GM18520 (cell line): ENCODE results near the gene KRTAP4-12.
"Not testable (repeated sequence)": the region's sequence is repeated elsewhere in the genome, so short reads cannot be mapped to it uniquely, and the experiment has no call there.

Source experiments
- ATAC-seq: cut with Tn5 transposase; IDR thresholded peaks from one replicate; pipeline ENCODE4 v1.9.1; 2021; ENCODE audit not compliant: unreplicated experiment

The KRTAP4-12 gene

DNA sequence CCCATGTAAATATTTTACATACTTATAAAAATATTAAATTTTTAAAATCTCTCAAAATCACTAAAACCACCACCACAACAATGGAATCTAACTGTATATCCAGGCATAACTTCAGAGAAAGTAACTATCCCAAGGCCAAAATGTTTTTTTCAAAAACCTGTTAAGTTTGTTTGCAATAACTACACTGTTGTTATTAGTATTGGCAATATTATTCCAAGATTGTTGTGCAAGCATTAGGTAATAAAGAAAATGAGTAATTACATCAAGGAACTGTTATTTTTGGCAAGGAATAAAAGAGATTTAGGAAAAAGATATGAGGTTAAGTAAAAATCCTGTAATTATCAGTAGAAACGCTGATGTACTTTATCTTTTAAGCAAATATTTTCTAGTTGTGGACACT, 3.4 kb upstream of the KRTAP4-12 start:
- ATAC-seq: no peak

DNA sequence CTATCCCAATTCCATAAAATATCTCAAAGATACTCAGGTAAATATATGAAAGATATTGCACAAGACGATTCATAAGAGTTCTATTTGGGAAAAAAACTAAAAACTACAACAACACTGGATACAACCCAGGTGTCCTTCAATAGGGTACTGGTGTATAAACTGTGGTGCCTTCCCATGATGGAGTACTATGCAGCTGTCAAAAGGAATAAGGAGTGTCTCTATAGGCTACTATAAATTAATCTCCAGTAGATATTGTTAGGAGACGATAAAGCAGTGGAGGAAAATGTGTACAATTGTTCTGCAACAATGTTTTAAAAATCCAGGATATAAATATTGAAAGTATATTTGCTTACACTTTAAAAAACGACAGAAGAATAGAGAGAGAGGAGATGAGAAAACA, 2.4 kb upstream of the KRTAP4-12 start:
- ATAC-seq: no peak

DNA sequence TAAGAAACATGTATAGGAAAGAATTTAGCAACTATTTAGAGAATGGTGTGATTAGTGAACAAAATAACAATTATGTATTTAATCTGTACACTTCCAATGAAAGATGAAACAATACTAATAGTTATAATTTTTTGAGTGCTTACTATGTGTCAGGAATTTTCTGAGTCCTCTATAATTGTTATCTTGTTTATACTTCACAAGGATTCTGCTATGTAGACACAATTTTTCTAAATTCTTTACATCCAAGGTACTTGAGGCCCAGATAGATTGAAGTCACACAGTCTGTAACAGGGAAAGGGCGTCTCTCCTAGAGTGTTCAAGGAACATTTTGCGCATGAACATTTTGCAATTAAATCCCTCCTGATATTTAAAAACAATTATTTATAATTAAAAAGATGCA, 1.1 kb upstream of the KRTAP4-12 start:
- ATAC-seq: no peak

DNA sequence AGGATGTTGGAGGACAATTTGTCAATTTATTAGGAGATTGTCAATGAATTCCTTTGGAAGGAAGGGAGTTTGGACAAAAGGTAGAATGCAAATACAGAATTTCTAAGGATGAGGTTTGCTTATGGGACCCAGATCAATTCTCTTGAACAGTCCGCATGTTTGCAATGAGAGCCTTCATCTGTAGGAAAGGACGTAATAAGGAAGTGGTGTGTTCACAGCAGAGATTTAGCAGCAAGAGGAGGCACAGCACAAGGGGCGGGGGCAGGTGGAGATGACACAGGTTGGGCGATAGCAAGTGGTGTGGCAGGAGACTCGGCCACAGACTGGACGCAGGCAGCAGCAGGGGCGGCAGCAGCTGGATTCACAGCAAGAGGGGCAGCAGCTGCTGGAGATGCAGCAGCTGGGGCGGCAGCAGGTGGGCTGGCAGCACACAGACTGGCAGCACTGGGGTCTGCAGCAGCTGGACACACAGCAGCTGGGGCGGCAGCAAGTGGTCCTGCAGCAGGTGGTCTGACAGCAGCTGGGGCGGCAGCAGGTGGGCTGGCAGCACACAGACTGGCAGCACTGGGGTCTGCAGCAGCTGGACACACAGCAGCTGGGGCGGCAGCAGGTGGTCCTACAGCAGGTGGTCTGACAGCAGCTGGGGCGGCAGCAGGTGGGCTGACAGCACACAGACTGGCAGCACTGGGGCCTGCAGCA, 541 bp downstream of the KRTAP4-12 start:
- ATAC-seq: not testable (repeated sequence)

DNA sequence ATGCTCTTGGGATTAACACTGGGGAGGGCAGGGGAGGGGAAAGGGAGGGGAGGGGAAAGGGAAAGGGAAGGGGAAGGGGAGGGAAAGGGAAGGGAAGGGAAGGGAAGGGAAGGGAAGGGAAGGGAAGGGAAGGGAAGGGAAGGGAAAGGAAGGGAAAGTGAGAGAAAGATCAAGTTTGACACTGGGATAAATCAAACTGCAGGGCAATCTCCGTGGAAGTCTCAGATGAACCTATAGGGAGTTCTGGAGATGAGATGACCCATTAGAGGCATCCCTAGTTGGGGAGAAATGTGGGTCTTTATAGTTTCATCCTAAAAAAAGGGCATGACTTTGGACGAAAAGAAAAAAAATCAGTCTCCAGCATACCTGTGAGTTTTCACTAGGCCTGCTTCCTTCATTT, 2.2 kb downstream of the KRTAP4-12 start:
- ATAC-seq: no peak

DNA sequence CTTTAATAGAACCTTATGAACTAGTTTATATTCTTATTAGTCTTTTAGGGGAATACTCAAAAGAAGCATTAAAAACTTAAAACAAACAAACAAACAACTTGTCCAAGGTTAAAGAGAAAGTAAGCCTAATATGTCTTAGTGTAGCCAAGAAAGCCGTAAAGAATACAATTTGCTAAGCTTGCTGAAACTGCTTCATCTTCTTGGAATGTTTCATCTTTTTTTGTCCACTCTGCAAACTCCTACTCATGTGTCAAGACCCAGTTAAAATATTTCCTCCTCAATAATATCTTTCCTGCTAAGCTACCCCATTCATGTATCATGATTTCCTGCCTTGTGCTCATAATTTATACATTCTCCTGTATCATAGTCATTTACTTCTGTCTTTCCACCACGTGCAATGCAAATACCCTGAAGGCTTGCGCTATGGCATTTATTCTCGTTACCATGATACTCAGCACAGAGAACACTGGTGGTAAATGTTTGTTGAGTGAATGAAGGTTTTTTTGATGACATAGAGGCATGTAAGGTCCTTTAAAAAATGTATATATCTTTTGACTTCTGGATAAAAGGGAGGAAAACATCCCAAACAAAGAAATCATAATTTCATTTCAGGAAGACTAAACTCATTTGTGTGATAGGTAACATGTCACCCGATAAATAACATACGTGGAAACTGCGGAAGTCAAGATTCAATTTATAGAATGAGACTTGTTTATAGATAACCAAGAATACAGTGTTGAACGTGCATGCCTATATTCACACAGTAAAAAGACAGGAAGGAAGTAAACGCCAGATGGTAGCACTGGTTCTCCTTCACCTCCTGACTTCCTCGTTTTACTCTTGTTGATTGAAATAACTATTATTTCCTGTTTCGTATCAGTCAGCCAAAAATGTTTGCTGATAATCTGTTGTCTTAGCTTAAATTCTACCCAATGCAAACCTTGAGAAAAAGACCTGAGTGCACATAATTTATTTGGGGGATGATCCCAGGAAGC, 4.0 kb downstream of the KRTAP4-12 start:
- not testable (repeated sequence) for ATAC-seq

DNA sequence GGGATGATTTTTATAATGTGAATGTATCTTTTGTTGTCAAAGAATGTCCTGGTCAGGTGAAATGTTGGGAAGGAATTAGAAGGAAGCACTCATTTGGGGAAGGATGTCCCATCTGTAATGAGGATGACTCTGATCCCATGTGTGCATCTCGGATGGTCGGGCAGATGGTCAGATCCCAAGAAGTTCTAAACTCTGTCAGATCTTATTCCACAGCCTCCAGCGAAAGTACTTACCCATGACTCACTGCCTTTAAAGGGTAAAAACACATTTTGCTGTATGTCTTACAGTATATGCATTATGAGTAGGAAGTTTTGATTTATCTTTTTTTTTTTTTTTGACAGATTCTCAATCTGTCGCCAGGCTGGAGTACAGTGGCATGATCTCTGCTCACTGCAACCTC, 5.3 kb downstream of the KRTAP4-12 start:
- ATAC-seq: no peak

DNA sequence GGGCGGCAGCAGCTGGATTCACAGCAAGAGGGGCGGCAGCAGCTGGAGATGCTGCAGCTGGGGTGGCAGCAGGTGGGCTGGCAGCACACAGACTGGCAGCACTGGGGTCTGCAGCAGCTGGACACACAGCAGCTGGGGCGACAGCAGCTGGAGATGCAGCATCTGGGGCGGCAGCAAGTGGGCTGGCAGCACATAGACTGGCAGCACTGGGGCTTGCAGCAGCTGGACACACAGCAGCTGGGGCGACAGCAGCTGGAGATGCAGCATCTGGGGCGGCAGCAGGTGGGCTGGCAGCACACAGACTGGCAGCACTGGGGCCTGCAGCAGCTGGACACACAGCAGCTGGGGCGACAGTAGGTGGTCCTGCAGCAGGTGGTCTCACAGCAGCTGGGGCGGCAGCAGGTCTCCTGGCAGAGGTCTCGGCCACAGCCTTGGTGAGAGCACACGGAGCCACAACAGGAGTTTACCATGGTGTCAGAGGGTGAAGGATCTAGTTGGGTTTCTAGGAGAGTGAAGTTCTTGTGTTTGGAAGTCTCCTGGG, 6.1 kb downstream of the KRTAP4-12 start, which contains the start of gene KRTAP4-11:
TSS of gene KRTAP4-11 (minus strand) at position 528 of the 541 bp plus-strand sequence. CDS start at position 470, 58 bp downstream.
- not testable (repeated sequence) for ATAC-seq

DNA sequence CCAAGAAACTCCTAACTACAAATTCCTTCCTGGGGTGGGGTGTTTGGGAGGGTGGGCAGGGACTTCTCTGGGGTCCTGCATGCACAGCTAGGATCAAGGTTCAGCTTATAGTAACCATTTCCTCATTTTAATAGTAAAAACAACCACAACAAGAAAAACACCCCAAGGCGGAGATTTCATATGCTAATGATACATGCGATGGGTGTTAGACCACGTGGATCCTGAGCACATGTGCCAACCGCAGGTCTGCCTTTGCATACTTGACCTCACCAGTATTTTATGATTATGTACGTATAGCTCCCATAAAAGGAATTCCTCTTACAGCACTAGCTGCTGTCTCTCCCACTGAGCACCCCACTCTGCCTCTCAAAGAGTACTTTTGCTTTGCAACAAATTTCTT, 7.7 kb downstream of the KRTAP4-12 start:
- no peak for ATAC-seq

DNA sequence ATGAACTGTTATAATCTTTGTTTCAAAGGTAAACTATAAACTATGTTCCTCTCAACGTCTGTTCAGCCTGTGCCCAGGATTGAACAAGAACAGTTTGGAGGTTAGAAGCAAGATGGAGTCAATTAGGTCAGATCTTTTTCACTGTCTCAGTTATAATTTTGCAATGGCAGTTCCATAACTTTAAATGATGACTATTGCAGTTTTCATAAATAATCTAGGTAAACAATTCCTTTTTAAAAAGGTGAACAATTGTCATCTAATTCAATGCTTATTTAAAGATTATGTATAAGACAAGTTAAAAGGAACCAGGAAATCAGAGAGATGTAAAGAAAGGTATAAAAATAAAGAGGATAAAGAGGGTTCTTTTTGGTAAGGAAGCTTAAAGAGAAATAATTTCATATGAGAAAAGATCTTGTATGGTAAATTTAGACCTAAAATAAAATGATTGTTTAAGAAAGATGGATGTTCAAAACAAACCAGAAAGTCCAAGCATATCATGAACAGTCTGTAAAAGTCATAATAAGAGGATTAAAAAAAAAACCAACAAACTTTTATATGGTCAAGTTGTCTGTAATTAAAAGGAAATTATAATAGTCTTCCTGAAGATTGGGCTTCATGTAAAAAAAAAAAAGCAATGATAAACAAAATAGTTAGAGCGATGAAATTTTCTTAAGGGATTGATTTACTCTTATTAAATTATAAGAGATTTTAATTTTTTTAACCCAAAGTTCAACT, 12.7 kb downstream of the KRTAP4-12 start:
- ATAC-seq: no peak

DNA sequence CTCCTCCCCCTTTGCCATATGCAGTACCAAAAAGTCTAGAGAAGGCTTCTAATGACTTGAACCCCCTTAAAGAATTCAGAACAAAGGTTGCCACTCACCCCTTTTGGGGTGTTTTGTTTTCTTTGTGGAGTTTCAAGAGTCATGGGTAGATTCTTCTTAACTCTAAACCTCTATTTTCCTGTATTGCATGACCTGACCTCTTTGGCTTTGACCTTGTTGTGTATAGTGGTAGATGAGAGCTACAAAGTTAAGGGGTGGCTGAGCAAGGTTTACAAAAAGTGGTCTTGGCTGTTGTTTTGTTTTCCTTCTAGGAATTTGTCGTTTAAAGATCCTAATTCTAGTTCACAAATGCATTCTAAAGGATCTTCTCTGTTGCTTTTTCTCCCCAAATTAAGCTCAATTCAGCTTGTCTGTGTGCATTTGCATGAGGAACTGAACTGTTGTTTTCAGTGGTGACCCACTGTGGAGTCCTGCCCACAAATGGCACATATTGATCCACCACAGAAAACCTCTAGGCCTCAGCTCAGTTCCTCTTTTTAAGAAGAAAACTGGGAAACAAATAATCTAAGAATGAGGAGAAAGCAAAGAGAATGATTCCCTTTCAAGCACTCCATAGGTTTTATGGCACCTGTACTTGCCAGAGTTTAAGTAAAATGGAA, 15.1 kb downstream of the KRTAP4-12 start:
- ATAC-seq: not testable (repeated sequence)

DNA sequence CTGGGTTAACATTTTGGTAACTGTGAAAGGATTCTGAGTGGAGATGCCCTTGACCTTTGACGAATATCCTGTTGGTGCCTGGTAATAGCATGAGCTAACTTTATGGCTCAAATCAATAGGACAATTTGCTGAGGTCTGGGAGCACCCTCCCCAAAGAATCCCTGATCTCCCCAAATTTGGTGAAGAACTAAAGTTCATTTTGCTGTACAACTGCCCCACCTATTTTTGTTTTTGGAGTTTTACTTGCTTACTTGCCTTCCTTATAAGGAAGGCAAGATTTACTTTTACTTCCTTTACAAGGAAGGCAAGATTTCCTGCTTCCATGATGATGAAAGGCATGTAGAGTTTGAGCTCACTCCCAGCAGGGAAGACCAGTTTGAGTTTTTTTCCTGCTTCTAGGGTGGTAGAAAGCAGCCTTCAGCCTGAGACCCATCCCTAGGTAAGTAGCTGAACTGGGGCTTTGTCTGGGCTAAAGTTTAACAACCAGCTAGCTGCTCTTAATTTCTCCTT, 16.0 kb downstream of the KRTAP4-12 start:
- no peak for ATAC-seq

DNA sequence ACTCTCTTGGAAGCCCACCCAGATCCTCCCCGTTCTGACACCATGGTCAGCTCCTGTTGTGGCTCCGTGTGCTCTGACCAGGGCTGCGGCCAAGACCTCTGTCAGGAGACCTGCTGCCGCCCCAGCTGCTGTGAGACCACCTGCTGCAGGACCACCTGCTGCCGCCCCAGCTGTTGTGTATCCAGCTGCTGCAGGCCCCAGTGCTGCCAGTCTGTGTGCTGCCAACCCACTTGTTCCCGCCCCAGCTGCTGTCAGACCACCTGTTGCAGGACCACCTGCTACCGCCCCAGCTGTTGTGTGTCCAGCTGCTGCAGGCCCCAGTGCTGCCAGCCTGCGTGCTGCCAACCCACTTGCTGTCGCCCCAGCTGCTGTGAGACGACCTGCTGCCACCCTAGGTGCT, 18.6 kb downstream of the KRTAP4-12 start, which contains the start of gene KRTAP4-9:
TSS of gene KRTAP4-9 (plus strand) at position 43 of the 400 bp plus-strand sequence. CDS start at position 43, 0 bp downstream.
- not testable (repeated sequence) for ATAC-seq

DNA sequence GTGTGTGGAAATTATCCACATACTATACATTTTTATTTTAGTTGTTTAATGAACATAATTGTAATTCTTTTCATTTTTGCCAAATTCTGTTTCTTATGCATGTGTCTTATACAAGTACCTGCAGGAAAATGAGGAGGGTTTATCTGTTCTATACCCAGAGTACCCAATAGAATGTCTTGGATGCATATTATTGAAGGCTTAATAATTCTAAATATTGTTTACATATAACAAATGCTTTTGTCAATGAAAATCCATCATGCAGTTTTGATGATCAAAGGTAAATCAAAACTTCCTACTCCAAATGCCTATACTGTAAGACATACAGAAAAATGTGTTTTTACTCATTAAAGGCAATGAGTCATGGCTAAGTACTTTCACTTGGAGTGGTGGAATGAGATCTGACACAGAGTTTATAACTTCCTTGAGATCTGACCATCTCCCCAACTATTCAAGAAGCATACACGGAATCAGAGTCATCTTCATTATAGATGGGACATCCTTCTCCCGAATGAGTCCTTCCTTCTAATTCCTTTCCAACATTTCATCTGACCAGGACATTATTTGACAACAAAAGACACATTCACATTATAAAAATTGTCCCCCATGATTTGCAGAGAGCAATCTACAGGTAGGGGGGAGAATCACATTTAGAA, 19.5 kb downstream of the KRTAP4-12 start:
- not testable (repeated sequence) for ATAC-seq

DNA sequence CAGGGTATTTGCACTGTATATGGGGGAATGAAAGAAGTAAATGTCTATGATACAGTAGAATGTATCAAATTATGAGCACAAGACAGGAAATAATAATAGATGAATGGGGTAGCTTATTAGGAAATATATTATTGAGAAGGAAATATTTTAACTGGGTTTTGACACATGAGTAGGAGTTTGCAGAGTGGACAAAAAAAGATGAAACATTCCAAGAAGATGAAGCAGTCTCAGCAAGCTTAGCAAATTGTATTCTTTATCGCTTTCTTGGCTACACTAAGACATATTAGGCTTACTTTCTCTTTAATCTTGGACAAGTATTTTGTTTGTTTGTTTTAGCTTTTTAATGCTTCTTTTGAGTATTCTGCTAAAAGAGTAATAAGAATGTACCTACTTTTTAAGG, 20.1 kb downstream of the KRTAP4-12 start:
- ATAC-seq: no peak

DNA sequence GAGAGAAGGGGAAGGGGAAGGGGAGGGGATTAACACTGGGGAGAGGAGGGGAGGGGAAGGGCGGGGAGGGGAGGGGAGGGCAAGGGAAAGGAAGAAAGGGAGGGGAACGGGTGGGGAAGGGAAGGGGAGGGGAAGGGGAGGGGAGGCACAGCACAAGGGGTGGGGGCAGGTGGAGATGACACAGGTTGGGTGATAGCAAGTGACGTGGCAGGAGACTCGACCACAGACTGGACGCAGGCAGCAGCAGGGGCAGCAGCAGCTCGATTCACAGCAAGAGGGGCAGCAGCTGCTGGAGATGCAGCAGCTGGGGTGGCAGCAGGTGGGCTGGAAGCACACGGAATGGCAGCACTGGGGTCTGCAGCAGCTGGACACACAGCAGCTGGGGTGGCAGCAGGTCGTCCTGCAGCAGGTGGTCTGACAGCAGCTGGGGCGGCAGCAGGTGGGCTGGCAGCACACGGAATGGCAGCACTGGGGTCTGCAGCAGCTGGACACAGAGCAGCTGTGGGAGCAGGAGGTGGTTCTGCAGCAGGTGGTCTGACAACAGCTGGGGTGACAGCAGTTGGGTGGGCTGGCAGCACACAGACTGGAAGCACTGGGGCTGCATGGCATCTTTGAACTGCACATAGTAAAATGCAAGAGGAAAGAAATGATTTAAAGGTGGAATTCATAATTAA, 22.3 kb downstream of the KRTAP4-12 start, which contains the start of gene KRTAP4-16:
TSS of gene KRTAP4-16 (minus strand) at position 624 of the 674 bp plus-strand sequence. CDS start at position 624, 0 bp downstream.
- no peak for ATAC-seq

DNA sequence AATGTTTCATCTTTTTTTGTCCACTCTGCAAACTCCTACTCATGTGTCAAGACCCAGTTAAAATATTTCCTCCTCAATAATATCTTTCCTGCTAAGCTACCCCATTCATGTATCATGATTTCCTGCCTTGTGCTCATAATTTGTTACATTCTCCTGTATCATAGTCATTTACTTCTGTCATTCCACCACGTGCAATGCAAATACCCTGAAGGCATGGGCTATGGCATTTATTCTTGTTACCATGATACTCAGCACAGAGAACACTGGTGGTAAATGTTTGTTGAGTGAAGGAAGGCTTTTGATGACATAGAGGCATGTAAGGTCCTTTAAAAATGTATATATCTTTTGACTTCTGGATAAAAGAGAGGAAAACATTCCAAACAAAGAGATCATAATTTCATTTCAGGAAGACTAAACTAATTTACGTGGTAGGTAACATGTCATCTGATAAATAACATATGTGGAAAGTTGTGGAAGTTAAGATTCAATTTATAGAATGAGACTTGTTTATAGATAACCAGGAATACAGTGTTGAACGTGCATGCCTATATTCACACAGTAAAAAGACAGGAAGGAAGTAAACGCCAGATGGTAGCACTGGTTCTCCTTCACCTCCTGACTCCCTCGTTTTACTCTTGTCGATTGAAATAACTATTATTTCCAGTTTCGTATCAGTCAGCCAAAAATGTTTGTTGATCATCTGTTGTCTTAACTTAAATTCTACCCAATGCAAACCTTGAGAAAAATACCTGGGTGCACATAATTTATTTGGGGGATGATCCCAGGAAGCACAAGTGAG, 24.1 kb downstream of the KRTAP4-12 start:
- not testable (repeated sequence) for ATAC-seq

DNA sequence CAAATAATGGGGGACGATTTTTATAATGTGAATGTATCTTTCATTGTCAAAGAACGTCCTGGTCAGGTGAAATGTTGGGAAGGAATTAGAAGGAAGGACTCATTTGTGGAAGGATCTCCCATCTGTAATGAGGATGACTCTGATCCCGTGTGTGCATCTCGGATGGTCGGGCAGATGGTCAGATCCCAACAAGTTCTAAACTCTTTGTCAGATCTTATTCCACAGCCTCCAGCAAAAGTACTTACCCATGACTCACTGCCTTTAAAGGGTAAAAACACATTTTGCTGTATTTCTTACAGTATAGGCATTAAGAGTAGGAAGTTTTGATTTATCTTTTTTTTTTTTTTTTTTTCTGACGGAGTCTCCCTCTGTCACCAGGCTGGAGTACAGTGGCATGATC, 25.5 kb downstream of the KRTAP4-12 start:
- no peak for ATAC-seq
